Stimulated activated CD8-positive, alpha-beta memory T cell treated with anti-CD3 and anti-CD28 coated beads, Interleukin-4, amount 100 ng/mL, for 48 hours (primary cell): ENCODE results near the gene APBB1IP.
"Not testable (repeated sequence)": the region's sequence is repeated elsewhere in the genome, so short reads cannot be mapped to it uniquely, and the experiment has no call there.

Experiments used
- DNase-seq: peaks from one replicate; pipeline ENCODE4 v3.0.0-alpha.2; 2020

APBB1IP gene

GRCh38 chr10:26567351-26567721, 129.2 kb downstream of the APBB1IP start:
- DNase-seq = no peak

GRCh38 chr10:26571655-26572054, 133.5 kb downstream of the APBB1IP start:
- no peak for DNase-seq

- no peak for DNase-seq
Measured at GRCh38 chr10:26573674-26574073, 135.5 kb downstream of the APBB1IP start.

- no peak for DNase-seq
Measured at GRCh38 chr10:26574783-26575182, 136.6 kb downstream of the APBB1IP start.

GRCh38 chr10:26578371-26578770, 140.2 kb downstream of the APBB1IP start:
- not testable (repeated sequence) for DNase-seq

- no peak for DNase-seq
Measured at GRCh38 chr10:26579256-26580063, 141.3 kb downstream of the APBB1IP start.

- no peak for DNase-seq
Measured at GRCh38 chr10:26586211-26586610, 148.1 kb downstream of the APBB1IP start.

- no peak for DNase-seq
Measured at GRCh38 chr10:26588611-26589010, 150.5 kb downstream of the APBB1IP start.

GRCh38 chr10:26589813-26590212, 151.7 kb downstream of the APBB1IP start:
- not testable (repeated sequence) for DNase-seq

- DNase-seq = no peak
Measured at GRCh38 chr10:26593896-26594295, 155.8 kb downstream of the APBB1IP start.

- not testable (repeated sequence) for DNase-seq
Measured at GRCh38 chr10:26603283-26603682, 165.1 kb downstream of the APBB1IP start.

GRCh38 chr10:26604320-26605093, 166.4 kb downstream of the APBB1IP start:
- DNase-seq = not testable (repeated sequence)

GRCh38 chr10:26606389-26606877, 168.3 kb downstream of the APBB1IP start:
- not testable (repeated sequence) for DNase-seq

GRCh38 chr10:26612151-26612915, 174.2 kb downstream of the APBB1IP start:
- no peak for DNase-seq
